KMS-11 (cell line): ENCODE results near the gene PVALB.
A peak's percentile ranks its signal among the peaks of the same experiment; 100 is the strongest.

ENCODE experiments used
- H2AFZ ChIP-seq: fragments of 200-600 bp; sonication (generic); 2 replicates; pipeline ENCODE4 v1.6.1; 2016; ENCODE audit warnings: antibody characterized with exemption, mixed run types, low read depth
- H3K27ac ChIP-seq: fragments of 200-600 bp; sonication (generic); 2 replicates; pipeline ENCODE4 v1.6.1; 2016; ENCODE audit warnings: mild to moderate bottlenecking, mixed run types
- H3K27me3 ChIP-seq: fragments of 200-600 bp; sonication (generic); 2 replicates; pipeline ENCODE4 v1.6.1; 2017; ENCODE audit warnings: mild to moderate bottlenecking, low read depth, mixed run types, moderate library complexity; ENCODE audit not compliant: insufficient read depth
- H3K36me3 ChIP-seq: fragments of 200-600 bp; sonication (generic); 2 replicates; pipeline ENCODE4 v1.6.1; 2017; ENCODE audit warnings: mild to moderate bottlenecking, mixed run types; ENCODE audit not compliant: insufficient read depth
- H3K4me1 ChIP-seq: fragments of 200-600 bp; sonication (generic); 2 replicates; pipeline ENCODE4 v1.6.1; 2016; ENCODE audit warnings: mild to moderate bottlenecking, low read depth, mixed run types; ENCODE audit not compliant: poor library complexity, severe bottlenecking
- H3K4me2 ChIP-seq: fragments of 200-600 bp; sonication (generic); 2 replicates; pipeline ENCODE4 v1.7.0; 2016; ENCODE audit warnings: mild to moderate bottlenecking, mixed run types
- H3K4me3 ChIP-seq: fragments of 200-600 bp; sonication (generic); IDR thresholded peaks from 2 replicates; pipeline ENCODE4 v1.6.1; 2017; ENCODE audit warnings: low read depth, low read length, mixed read lengths; ENCODE audit not compliant: insufficient read depth
- H3K79me2 ChIP-seq: fragments of 200-600 bp; sonication (generic); 2 replicates; pipeline ENCODE4 v1.6.1; 2016; ENCODE audit warnings: low read depth, mixed run types; ENCODE audit not compliant: insufficient read depth
- H3K9ac ChIP-seq: fragments of 200-600 bp; sonication (generic); 2 replicates; pipeline ENCODE4 v1.6.1; 2016; ENCODE audit warnings: mild to moderate bottlenecking, mixed run types
- H4K20me1 ChIP-seq: fragments of 200-600 bp; sonication (generic); 2 replicates; pipeline ENCODE4 v1.6.1; 2016; ENCODE audit warnings: mild to moderate bottlenecking, mixed run types; ENCODE audit not compliant: insufficient read depth
- TF ChIP-seq, protein P1 (sequence below): fragments of 200-600 bp; sonication (generic); conservative IDR thresholded peaks from 2 replicates; pipeline ENCODE4 v1.6.1; 2017; ENCODE audit warnings: low read depth, mild to moderate bottlenecking, antibody characterized with exemption, low read length, moderate library complexity, mixed read lengths

Gene PVALB

DNA sequence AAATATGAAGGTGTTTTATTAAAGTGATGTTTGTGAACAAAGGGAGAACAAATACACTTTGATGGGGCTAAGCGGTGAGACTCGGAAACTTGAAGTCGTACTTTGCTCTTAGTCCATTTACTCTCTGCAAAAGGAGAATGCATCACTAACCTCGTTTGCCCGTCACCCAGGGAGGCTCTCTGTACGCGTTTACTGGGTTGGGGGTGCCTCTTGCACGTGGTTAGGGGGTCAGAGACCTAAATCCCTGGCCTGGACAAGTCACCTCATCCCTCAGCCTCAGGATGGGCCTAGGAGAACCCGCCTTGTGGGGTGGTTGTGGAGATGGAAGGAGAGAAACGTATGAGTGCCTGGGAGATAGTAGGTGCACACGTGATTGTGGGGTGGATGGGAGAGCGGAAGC is 40.1 kb downstream of the PVALB start:
- no peaks in the 10 kb centered on the region for H4K20me1 ChIP-seq
- peaks cover 12% of the 10 kb centered on the region for H3K4me1 ChIP-seq
- H3K4me3 ChIP-seq: no peak overlapping the region
- TF ChIP-seq, protein P1, sequence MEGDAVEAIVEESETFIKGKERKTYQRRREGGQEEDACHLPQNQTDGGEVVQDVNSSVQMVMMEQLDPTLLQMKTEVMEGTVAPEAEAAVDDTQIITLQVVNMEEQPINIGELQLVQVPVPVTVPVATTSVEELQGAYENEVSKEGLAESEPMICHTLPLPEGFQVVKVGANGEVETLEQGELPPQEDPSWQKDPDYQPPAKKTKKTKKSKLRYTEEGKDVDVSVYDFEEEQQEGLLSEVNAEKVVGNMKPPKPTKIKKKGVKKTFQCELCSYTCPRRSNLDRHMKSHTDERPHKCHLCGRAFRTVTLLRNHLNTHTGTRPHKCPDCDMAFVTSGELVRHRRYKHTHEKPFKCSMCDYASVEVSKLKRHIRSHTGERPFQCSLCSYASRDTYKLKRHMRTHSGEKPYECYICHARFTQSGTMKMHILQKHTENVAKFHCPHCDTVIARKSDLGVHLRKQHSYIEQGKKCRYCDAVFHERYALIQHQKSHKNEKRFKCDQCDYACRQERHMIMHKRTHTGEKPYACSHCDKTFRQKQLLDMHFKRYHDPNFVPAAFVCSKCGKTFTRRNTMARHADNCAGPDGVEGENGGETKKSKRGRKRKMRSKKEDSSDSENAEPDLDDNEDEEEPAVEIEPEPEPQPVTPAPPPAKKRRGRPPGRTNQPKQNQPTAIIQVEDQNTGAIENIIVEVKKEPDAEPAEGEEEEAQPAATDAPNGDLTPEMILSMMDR: no peak
- no peaks in the 10 kb centered on the region for H3K79me2 ChIP-seq
- H3K4me2 ChIP-seq: peak overlapping the region; percentile 62
- peaks cover 29% of the 10 kb centered on the region for H3K27me3 ChIP-seq
- peak overlapping the region; percentile 85 for H2AFZ ChIP-seq
- H3K9ac ChIP-seq: no peak overlapping the region
- no peak overlapping the region for H3K27ac ChIP-seq
- H3K36me3 ChIP-seq: no peaks in the 10 kb centered on the region

GRCh38 chr22:36775964-36776669 is 40.7 kb downstream of the PVALB start, which contains the start of gene IFT27:
IFT27 (minus strand) TSS chr22:36776119; CDS start chr22:36775707, 412 bp downstream.
- H3K79me2 ChIP-seq: no peaks in the 10 kb centered on the region
- H4K20me1 ChIP-seq: no peaks in the 10 kb centered on the region
- TF ChIP-seq, protein P1: no peak
- no peak within 1 kb of the TSS for H3K4me3 ChIP-seq
- H3K4me2 ChIP-seq: peak within 1 kb of the TSS; percentile 92
- peaks cover 12% of the 10 kb centered on the region for H3K4me1 ChIP-seq
- H3K36me3 ChIP-seq: no peaks in the 10 kb centered on the region
- no peak within 1 kb of the TSS for H3K27ac ChIP-seq
- H3K9ac ChIP-seq: peak within 1 kb of the TSS; percentile 28; the same call in 1 of the 2 replicates
- H2AFZ ChIP-seq: peak within 1 kb of the TSS; percentile 85
- peaks cover 29% of the 10 kb centered on the region for H3K27me3 ChIP-seq

DNA sequence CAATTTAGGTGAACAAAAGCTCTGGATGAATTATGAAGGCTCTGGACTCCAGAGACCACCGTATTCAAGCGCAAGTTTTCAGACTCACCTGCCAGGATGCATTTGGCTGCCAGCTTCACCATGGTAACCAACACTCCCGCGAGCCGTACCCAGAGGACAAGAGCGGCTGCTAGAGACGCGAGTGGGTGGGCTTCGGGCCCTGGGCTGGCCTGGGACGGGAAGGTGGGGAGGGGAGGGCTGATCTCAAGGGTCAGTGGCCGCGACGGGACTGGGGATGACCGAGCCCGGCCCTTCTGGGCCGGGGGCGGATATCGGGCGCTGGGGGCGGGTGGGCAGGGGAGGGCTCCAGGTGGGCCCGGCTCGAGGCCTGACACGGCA is 41.3 kb downstream of the PVALB start:
- TF ChIP-seq, protein P1: no peak
- Histone ChIP-seq H3K27me3 (peaks cover 27% of the 10 kb centered on the region), H3K4me1 (peaks cover 12% of the 10 kb centered on the region), H3K4me2 (peak overlapping the region; percentile 92), H3K27ac (no peak overlapping the region), H3K36me3 (no peaks in the 10 kb centered on the region), H3K9ac (peak overlapping the region; percentile 28; the same call in 1 of the 2 replicates), H3K79me2 (no peaks in the 10 kb centered on the region), H4K20me1 (no peaks in the 10 kb centered on the region), H2AFZ (peak overlapping the region; percentile 85; the same call in 1 of the 2 replicates), H3K4me3 (no peak overlapping the region)

GRCh38 chr22:36773935-36774334 is 42.9 kb downstream of the PVALB start:
- Histone ChIP-seq H4K20me1 (no peaks in the 10 kb centered on the region), H3K79me2 (no peaks in the 10 kb centered on the region), H3K27ac (no peak overlapping the region), H3K36me3 (no peaks in the 10 kb centered on the region), H3K4me2 (no peak overlapping the region), H2AFZ (no peak overlapping the region), H3K9ac (no peak overlapping the region), H3K4me1 (peaks cover 12% of the 10 kb centered on the region), H3K4me3 (no peak overlapping the region), H3K27me3 (peaks cover 15% of the 10 kb centered on the region)
- TF ChIP-seq, protein P1: no peak; the same call in 1 of the 2 replicates
